GM18502 (cell line): Measurements from ENCODE around the gene ZNF865.

Experiments used
- ATAC-seq: cut with Tn5 transposase; IDR thresholded peaks from one replicate; pipeline ENCODE4 v1.9.1; 2021; ENCODE audit warnings: mild to moderate bottlenecking; ENCODE audit not compliant: unreplicated experiment, poor library complexity

ZNF865 gene

DNA sequence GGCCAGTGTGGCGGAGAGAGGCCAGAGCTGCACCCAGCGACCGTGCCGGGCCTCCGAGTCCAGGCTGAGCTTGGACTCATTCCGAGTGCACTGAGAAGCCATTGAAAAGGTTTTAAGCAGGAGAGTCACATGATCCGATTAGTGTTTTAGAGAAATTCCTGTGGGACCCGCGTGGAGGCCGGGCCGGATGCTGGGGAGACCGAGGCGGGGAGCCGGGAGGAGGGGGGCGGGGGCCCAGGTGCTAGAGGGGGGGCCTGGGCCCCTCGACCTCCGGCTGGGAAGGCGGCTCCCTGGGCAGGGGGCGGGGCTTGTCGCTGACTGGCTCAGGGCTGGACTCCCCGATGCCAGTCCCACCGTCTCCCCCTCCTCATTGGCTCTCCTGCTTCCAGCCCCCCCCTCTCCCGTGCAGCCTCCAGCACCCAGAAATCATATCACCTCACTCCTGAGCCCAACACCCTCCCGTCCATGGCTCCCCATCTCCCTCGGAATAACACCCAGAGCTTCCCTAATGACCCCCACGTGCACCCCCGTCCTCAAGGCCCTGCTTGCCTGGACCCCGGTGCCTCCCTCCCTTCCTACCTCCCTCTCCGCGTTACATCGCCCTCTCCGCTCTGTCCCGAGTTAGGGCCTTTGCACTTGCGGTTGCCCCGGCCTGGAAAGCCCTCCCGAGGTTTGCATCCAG lies 19.6 kb upstream of the ZNF865 start:
- ATAC-seq: no peak

DNA sequence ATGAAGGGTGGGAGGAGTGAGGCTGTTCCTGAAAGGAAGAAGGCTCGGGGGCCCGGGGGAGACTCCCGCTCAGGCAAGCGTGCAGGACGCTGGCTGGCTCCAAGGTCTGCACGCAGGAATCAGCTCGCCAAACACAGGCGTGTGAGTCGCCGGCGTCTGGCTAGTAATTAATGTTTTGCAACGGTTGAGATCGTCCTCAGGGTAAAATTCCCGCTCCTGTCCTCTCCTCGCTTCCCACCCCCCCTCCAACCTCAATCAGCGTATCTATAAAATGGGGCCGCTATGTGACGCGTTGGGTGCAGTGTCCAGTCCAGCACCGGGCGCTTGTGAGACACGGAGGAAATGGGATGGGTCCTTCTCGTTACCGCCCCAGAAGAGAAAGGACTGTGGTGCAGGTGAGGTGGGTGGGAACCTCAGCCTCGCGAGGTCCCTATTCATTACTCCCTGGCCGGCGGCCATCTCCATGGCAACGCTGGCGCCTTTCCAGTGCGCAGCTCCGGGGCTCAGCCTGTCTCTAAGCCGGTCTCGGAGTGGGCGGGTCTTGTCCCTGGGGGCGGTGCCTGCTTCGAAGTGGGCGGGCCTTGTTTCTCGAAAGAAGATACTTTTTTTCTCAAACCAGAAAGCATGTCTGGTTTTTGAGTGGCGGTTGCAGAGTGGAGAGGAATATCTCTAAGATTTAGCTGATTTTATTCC lies 18.3 kb upstream of the ZNF865 start:
- ATAC-seq: peak; percentile 89

DNA sequence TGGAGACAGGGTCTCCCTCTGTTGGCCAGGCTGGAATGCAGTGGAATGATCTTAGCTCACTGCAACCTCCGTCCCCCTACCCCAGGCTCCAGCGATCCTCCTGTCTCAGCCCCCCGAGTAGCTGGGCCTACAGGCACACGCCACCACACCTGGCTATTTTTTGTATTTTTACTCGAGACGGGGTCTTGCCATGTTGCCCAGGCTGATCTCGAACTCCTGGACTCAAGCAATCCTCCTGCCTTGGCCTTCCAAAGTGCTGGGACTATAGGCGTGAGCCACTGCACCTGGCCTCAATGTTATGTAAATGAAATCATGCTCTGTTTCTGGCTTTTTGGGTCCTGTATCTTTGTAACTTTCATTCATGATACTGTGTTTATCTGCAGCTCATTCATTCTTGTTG lies 16.7 kb upstream of the ZNF865 start:
- no peak for ATAC-seq

DNA sequence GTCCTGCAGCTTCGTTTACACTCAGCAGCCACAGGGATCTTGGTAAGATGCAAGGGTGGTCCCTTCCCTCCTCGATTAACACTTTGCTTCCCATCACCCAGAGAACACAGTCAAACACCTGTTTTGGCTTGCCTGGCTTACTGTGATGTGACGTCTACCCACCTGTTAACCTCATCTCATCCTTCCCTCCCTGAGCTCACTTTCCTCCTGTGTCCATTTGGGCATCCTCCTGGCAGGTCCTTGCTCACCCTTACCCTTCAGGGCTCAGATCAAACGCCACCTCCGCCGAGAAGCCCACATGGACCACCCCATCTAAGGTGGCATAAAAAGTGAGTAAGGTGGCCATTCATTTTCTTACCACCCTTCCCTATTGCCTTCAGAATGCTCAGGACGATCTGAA lies 15.3 kb upstream of the ZNF865 start:
- no peak for ATAC-seq

DNA sequence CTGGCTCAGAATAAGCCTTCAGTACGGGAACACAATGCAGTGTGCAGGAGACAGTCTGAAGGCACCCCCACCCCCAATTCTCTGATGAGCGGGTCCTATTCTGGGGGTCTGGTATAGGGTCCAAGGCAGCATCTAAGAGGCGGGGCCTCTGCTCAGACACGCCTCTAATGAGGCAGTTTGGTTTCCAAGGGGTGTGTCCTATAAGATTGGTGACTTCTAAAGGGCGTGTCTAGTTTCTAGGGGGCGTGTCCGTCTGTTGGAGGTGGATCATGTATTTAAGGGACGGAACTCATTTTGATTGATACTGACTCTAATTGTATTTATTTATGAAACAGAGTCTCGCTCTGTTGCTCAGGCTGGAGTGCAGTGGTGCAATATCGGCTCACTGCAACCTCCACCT lies 14.8 kb upstream of the ZNF865 start:
- no peak for ATAC-seq

DNA sequence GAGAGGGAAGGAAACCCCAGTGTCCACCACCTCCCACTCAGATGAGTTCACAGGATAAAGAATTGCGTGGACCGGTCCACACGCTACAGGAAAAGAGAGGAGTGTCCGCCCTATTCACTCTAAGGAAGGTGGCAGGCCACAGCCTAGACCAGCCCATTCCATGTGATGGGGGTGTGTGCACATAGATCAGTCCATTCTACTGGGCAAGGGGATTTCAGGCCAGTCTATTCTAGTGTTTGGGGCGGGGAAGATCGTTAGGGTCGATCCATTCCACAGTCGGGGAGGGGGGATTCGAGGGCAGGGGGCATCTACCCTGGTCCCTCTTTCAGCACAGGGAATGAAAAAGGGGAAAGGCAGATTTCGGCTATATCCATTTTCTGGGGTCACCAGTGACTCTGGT lies 13.9 kb upstream of the ZNF865 start:
- ATAC-seq: no peak

DNA sequence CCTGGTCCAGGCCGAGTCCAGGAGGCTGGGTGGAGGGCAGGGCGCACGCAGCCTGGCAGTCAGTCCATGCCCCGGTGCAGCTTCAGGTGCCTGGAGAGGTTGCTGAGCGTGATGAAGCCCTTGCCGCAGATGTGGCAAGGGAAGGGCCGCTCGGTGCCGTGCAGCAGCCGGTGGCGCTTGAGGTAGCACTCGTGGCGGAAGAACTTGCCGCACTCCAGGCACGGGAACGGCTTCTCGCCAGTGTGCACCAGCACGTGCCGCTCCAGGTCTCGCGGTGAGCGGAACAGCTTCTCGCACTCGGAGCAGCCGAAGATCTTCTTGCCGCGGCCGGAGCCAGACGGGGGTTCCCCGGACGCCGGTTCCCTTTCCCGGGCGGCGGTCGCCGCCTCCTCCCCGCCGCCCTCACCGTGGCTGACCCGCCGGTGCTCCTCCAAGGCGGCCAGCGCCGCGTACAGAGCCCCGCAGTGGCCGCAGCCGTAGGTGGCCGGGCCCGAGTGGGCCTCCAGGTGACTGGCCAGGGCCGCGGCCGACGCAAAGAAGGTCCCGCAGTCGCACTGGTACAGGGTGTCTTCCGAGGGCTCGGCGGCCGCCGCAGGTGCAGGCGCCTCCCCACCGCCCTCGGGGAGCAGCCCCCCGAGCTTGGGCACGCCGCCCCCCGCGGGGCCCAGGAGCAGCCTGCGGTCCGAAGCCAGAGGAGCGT lies 12.9 kb upstream of the ZNF865 start:
- ATAC-seq: no peak

DNA sequence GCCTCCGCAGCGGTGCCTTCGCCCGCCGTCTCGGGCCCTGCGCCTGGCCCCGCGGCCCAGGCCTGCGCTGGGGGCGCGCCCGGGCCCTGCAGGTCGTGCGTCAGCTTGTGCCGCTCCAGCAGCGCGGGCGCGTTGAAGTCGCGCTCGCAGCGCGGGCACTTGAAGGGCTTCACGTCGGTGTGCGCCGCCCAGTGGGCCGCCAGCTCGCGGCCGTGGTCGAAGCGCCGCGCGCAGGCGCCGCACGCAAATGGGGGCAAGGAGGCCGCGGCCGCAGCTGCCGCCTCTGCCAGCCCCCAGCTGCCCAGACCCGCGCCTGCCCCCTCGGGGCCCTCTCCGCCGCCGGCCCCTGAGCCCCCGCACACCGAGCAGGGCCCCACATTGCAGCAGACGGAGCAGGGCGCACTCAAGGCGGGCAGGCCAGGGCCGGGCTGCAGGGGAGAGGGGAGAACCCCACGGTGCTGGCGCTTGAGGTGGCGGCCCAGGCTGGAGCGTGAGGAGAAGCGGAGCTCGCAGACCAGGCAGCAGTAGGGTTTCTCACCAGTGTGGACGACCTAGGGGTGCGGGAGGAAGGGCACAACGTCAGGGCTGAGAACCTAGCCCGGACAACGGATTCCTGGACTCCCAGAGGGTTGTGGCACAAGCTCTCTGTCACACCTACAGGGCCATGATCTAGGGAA lies 12.2 kb upstream of the ZNF865 start:
- no peak for ATAC-seq

DNA sequence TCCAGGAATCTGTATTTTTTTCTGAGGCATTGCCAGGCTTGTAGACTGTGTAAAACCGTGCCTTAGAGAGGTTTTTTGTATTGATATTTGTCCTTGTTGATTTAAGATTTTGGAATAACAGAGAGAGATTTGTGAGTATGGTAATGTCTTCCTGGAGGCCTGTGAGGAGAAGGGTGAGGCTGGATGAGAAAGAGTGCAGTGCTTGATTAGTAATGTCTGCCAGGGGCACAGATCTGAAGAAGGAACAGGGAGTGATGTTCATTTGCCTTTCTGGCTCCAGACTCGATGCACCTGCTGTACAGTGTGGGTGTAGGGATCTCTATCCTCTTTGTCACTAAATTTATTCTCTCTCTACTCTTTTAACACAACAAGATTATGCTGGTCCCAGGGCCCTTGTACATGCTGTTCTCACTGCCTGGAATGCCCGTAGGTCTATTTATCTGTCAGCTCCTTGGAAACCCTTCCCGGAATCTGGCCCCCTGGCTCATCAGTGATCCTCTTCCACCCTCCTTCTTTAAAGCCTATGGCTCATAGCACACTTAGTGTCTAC lies 10.4 kb upstream of the ZNF865 start:
- no peak for ATAC-seq

DNA sequence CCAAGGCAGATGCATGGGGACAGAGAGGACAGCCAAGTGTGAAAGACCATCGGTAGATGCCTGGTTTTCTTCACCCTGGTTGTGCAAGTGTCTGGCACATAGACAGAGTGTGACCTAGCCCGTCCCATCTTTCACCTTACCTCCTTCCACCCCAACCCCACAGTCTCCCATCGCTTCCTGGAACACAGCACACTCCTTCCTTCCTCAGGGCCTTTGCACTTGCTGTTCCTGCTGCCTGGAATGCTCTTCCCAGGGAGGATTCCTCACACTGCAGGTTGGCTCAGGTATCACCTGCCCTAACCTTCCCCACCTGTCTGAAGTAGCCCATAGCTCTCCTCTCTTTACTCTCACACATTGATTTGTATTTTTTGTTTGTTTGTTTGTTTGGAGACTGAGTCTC lies 9.1 kb upstream of the ZNF865 start:
- no peak for ATAC-seq

DNA sequence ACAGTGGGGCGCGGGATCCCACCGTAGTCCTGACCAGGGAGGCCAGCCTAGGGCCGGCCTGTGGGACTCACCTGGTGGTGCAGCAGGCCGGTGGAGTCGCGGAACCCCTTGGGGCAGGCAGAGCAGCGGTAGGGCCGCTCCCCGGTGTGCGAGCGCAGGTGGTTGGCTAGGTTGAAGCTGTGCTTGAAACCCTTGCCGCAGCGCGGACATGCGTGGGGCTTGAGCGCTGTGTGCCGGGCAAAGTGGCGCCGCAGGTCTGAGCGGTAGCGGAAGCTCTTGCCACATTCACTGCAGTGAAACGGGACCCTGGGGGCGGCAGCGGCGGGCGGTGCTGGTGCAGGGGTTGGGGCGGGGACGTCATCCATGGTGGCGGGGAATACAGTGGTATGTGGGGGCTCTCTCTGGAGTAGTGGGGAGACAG lies 7.9 kb upstream of the ZNF865 start:
- ATAC-seq: no peak

DNA sequence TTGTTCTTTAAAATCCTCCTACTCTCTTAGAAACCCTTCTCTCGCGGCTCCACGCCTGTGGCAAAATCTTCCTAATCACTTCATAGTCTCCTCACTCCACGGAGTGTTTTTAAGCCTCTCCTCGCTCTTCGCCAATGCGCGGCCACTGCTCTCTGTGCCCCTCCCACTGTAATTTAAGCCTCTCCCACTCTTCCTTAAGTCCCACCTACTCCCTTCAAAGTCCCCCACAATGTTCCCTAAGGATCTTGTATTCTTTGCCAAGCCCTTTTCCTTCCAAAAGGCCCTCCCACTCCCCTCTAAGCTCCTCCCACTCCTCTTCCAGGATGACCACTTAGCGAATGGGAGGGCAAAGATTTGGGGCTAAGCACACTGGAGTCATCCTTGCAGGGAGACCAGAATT lies 7.4 kb upstream of the ZNF865 start:
- no peak for ATAC-seq

DNA sequence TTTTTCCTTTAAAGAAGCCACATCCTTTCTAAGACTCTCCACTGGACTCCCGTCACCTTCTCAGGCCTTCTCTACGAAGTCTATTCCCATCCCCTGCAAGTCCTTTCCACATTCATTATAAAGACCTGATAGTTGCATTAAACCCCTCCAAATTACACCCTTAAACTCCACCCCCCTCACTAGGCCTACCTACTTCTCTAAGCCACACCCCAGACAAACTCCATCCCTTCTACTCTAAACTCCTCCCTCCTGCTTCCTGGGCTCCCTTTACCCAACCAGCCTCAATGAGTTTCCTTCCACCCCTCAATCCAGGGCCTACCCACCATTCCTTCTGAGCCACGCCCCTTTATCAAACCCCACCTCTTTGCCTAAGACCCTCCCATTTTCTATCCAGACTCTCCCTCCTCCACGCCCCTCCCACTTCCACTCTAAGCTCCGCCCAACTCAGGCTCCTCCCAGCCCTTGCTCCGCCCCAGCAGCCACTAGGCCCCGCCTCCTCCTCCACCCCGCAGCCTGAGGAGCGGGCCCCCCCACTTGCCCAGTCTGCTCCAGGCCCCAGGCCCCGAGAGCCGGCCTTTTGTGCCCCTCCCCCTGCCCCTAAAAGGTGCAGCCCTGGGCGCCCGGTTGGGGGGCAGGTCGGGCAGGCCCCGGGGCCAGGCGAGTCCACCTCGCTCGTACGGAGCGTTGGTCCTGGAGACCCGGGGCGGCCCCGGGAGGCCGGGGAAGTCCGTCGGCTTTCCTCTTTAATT lies 6.6 kb upstream of the ZNF865 start:
- ATAC-seq: peak; percentile 58

DNA sequence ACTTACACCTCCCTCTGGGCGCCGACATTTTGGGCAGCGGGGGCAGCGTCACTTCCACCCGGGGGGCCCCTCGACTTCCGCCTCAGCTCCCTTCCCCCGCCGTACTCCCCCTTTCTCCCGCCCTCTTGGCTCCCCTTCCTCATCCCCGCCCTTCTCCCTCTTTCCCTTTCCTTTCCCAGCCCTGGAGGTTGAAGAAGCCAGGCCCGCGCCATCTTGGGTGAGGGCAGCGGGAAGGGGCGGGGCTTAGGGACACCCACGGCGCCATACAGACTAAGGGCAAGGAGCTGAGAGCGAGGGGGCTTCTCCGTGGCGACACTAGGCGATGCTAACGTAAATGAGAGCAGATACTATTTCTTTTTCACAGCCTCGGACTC lies 6.0 kb upstream of the ZNF865 start, which contains the start of gene FIZ1:
TSS of gene FIZ1 (minus strand) at position 50 of the 374 bp plus-strand sequence. CDS start 1,652 bp downstream, outside the sequence.
- ATAC-seq: peak; percentile 55

DNA sequence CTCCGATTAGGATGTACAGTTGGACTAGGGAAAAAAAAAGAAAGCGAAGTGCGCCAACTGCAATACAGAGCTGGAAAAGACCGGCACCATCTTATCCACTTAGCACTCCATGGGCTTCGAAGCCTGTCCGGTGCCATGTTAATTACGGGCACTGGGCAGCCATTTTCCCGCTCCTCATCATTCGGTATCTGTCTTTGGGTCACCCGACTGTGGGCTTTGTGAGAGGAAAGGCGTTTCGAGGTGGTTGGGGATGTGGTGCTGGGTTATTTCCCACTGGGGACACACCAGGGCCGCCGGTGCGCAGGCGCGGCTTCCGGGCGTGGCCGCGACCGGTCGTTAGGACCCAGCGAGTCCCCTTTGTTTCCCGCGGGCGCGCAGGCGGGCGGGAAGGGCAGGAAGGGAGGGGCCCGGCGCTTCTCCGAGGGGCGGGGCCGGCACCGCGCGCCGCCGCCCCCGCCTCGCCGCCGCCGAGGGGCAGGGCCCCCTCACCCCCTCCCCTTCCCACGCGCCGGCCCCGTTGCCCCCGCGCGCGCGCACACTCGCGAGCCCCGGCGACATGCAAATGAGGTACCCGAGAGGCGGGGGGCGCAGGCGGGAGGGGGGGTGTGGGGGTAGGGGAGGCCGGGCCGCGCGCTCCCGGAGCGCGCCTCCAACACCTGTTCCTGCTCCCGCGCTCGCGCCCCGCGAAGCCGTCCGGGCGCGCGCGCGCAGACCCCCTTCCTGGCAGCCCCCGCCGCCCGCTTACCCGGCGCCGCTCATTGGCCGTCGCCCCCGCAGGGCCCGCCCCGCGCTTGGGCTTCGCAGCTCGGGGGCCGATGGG lies 5.4 kb upstream of the ZNF865 start, which contains the start of gene ZNF524:
TSS of gene ZNF524 (plus strand) at position 447 of the 820 bp plus-strand sequence. CDS start 1,825 bp downstream, outside the sequence.
- ATAC-seq: peak; percentile 51

DNA sequence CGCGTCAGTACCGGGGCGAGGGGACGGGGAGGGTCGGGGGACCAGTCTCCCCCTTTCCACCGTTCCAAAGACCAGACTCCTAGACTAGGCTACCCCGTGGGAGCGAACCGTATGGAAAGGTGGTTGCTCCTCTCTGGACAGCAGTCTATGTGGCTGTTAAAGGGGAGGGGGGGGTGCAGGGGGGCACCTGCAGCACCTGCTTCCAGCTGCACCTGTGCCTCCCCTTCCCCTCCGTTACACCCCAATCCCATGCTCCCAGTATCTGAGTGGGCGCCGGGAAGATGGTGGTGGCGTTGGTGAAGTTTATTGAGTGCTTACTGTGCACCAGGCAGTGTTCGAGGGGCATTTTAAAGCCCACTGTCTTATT lies 4.8 kb upstream of the ZNF865 start:
- no peak for ATAC-seq

DNA sequence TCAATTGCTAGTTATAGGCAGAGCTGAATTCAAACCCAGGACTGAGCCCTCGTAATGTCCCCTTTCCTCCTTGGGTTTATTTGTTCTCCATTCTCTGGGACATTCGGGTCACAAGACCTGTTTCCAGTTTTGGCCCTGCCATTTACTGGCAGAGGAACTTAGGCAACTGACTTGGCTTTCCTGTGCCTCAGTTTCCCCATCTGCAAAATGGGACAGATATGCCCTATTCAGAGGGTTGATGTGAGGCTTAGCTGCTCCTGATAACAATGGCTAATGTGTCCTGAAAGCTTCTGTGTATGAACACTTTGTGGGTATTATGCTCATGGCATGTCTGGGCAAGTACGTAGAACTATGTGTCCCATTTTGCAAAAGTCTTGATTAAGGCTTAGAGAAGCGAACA lies 4.4 kb upstream of the ZNF865 start:
- no peak for ATAC-seq

DNA sequence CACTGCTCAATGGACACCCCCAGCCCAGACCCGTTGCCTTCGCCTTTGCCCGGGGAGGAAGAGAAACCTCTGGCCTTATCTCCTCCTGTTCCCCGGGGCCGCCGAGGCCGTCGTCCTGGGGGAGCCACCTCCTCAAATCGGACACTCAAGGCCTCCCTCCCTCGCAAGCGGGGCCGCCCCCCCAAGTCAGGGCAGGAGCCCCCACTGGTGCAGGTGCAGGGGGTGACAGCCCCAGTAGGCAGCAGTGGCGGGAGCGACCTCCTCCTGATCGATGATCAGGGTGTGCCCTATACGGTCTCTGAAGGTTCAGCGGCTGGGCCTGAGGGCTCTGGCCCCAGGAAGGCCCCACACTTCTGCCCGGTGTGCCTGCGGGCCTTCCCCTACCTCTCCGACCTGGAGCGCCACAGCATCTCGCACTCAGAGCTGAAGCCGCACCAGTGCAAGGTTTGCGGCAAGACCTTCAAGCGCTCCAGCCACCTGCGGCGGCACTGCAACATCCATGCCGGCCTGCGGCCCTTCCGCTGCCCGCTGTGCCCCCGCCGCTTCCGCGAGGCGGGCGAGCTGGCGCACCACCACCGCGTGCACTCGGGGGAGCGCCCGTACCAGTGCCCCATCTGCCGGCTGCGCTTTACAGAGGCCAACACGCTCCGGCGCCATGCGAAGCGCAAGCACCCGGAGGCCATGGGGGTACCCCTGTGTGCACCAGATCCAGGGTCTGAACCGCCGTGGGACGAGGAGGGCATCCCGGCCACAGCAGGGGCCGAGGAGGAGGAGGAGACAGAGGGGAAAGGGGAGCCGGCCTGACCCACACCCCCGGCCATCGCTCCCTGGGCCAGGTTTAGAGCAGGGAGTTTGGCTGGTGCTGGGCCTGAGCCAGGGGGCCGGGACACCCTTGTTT lies 3.1 kb upstream of the ZNF865 start:
- no peak for ATAC-seq
